ENCODE measurements around the gene NCKAP5. TPM values are rescaled to one million over a fixed set of nuclear protein-coding genes. Genes with fewer than 3 reads are reported as not detected.

NCKAP5 gene
- total and polyA plus RNA-seq, 2 experiments from 2014 or later, result 2.2 to 5.5 TPM

DNA sequence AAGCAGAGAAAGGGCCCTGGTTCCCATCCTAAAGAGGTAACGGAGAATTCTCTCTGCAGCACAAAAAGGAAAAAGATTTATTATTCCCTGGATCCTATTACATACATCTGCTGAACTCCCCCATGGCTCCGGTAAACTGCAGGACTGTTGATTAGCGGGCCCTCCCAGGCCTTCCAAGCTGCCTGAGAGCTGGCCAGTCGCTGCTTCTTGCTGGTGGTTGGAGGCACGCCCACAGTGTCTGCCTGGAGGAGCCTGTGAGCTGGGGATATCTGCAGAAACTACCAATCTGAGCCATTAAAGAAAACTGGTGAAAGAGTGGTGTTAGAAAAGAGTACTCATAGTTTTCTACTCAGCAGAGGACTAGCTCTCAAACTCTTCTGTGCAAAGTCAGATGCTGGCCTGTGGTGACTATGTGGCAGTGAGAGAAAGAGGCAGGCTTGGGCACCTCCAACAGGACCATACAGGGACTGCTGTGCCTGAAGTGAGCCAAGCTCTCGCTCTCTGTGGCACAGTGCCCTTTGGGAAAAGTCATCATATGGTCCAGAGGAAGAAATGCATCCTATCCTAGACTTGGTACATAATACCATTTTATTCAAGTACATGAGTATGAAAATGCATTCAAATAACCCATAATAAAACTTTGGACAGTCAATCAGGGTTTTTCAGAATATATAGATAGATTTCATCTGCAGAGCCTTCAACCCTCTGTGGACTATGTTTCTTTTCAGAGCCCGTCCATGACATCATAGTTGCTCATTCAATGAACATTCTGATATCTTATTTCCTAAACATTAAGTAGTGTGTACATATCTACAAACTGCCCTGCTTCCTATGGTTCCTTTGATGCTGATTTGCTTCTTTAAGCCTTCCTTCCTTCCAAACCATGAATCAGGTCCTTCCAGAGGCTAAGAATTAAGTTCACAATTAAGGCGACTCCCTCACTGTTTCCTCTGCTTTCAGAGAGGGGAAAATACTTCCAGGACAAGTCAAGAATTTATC, 656.2 kb downstream of the NCKAP5 start:
- TF ChIP-seq, protein P1, sequence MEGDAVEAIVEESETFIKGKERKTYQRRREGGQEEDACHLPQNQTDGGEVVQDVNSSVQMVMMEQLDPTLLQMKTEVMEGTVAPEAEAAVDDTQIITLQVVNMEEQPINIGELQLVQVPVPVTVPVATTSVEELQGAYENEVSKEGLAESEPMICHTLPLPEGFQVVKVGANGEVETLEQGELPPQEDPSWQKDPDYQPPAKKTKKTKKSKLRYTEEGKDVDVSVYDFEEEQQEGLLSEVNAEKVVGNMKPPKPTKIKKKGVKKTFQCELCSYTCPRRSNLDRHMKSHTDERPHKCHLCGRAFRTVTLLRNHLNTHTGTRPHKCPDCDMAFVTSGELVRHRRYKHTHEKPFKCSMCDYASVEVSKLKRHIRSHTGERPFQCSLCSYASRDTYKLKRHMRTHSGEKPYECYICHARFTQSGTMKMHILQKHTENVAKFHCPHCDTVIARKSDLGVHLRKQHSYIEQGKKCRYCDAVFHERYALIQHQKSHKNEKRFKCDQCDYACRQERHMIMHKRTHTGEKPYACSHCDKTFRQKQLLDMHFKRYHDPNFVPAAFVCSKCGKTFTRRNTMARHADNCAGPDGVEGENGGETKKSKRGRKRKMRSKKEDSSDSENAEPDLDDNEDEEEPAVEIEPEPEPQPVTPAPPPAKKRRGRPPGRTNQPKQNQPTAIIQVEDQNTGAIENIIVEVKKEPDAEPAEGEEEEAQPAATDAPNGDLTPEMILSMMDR (IDR thresholded peaks at IDR 0.05; ENCODE audit: poor library complexity), result peak; percentile 11
- TF ChIP-seq EZH2phosphoT487 (IDR thresholded peaks at IDR 0.05; ENCODE audit: low read depth, severe bottlenecking, unreplicated experiment) (no peak), EZH2 (IDR thresholded peaks at IDR 0.05; ENCODE audit: borderline replicate concordance) (no peak)
- Histone ChIP-seq H3K36me3 (replicated peaks; ENCODE audit: insufficient read depth, low read depth) (no peaks in the 10 kb centered on the region), H3K4me3 (no peak overlapping the region), H3K4me1 (ENCODE audit: insufficient read depth) (no peaks in the 10 kb centered on the region), H3K27me3 (no peaks in the 10 kb centered on the region), H3K79me2 (no peaks in the 10 kb centered on the region), H4K20me1 (ENCODE audit: insufficient read depth, poor library complexity, severe bottlenecking) (no peaks in the 10 kb centered on the region), H3K4me2 (no peak overlapping the region), H2AFZ (no peak overlapping the region), H3K9me3 (ENCODE audit: low read depth) (no peaks in the 10 kb centered on the region), H3K27ac (no peak overlapping the region), H3K9me2 (replicated peaks; ENCODE audit: insufficient read depth) (no peaks in the 10 kb centered on the region)
- peak; percentile 15 for DNase-seq (ENCODE audit: low spot score)
- 63% methylated on average over 8 of the region's 8 CpGs for WGBS (ENCODE audit: low lambda C conversion rate, missing lambda C conversion rate)

DNA sequence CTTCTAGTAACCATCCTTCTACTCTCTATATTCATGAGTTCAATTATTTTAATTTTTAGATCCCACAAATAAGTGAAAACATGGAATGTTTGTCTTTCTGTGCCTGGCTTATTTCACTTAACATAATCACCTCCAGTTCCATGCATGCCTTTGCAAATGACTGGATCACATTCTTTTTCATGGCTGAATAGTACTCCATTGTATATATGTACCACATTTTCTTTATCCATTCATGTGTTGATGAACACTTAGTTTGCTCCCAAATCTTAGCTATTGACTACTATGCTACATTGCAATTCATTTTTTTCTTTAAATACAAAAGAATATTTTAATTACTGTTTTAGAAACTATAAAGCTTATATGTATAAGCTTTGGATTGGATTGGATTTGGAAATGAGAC, 657.8 kb downstream of the NCKAP5 start:
- TF ChIP-seq EZH2 (IDR thresholded peaks at IDR 0.05; ENCODE audit: borderline replicate concordance) (no peak), EZH2phosphoT487 (IDR thresholded peaks at IDR 0.05; ENCODE audit: low read depth, severe bottlenecking, unreplicated experiment) (no peak)
- TF ChIP-seq, protein P1 (IDR thresholded peaks at IDR 0.05; ENCODE audit: poor library complexity), result no peak

DNA sequence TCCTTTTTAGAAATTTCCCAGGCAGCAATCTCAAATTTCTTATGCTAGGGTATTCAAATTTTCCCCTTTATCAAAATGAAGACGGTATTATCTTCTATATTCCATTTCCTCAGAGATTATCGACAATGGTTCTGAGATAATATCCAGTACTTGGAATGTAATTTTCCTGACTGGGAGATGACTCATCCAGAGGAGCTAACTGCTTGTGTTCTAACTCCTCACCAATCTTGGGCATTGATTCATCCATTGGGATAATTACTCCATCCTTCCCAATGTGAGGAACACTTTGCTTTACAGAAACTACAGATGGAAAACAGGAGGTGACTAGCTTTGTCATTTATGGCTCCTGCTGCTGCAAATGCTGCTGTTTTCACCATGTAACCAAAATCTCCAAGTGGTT, 658.8 kb downstream of the NCKAP5 start:
- H2AFZ ChIP-seq, result no peak overlapping the region
- no peak overlapping the region for H3K4me3 ChIP-seq
- no peak overlapping the region for H3K4me2 ChIP-seq
- no peaks in the 10 kb centered on the region for H3K9me3 ChIP-seq (ENCODE audit: low read depth)
- H3K27me3 ChIP-seq, result no peaks in the 10 kb centered on the region
- no peaks in the 10 kb centered on the region for H3K4me1 ChIP-seq (ENCODE audit: insufficient read depth)
- no peak for TF ChIP-seq EZH2 (IDR thresholded peaks at IDR 0.05; ENCODE audit: borderline replicate concordance)
- H3K79me2 ChIP-seq, result no peaks in the 10 kb centered on the region
- H3K36me3 ChIP-seq (replicated peaks; ENCODE audit: insufficient read depth, low read depth), result no peaks in the 10 kb centered on the region
- 83% methylated on average over 2 of the region's 2 CpGs for WGBS (ENCODE audit: low lambda C conversion rate, missing lambda C conversion rate)
- H3K9me2 ChIP-seq (replicated peaks; ENCODE audit: insufficient read depth), result no peaks in the 10 kb centered on the region
- H4K20me1 ChIP-seq (ENCODE audit: insufficient read depth, poor library complexity, severe bottlenecking), result no peaks in the 10 kb centered on the region
- DNase-seq (ENCODE audit: low spot score), result no peak
- H3K27ac ChIP-seq, result no peak overlapping the region

More for the DNA sequence above, 657.8 kb downstream of the NCKAP5 start:
- no peaks in the 10 kb centered on the region for H3K79me2 ChIP-seq
- H4K20me1 ChIP-seq (ENCODE audit: insufficient read depth, poor library complexity, severe bottlenecking), result no peaks in the 10 kb centered on the region
- no peaks in the 10 kb centered on the region for H3K36me3 ChIP-seq (replicated peaks; ENCODE audit: insufficient read depth, low read depth)
- no peaks in the 10 kb centered on the region for H3K4me1 ChIP-seq (ENCODE audit: insufficient read depth)
- H3K27ac ChIP-seq, result no peak overlapping the region
- no peak for DNase-seq (ENCODE audit: low spot score)
- H3K9me2 ChIP-seq (replicated peaks; ENCODE audit: insufficient read depth), result no peaks in the 10 kb centered on the region
- H3K27me3 ChIP-seq, result no peaks in the 10 kb centered on the region
- no peak overlapping the region for H2AFZ ChIP-seq
- no peak overlapping the region for H3K4me2 ChIP-seq
- no peaks in the 10 kb centered on the region for H3K9me3 ChIP-seq (ENCODE audit: low read depth)
- H3K4me3 ChIP-seq, result no peak overlapping the region

DNA sequence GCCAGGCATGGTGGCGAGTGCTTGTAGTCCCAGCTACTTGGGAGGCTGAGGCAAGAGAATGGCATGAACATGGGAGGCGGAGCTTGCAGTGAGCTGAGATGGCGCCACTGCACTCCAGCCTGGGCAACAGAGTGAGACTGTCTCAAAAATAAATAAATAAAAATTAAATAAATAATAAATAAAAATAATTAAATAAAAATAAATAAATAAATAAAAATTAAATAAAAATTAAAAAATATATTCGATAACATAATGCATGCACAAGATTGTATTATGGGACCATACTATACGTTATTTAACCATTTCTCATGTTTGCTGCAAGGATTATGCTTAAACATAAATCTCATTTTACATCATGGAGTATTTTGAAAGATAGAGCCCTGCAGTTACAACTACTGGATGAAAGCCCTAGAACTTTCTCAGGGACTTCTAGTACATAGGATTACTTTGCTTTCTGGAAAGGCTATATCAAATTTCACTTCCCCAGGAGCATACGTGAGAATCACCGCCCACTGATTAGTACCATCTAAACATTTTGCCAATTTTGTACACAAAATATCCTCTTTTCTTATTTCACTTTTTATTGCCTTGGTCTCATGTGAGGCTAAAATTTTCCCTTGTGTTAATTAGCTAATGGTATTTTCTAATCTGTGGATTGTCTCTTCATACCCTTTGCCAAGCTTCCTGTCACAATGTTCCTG, 664.0 kb downstream of the NCKAP5 start:
- no peak for DNase-seq (ENCODE audit: low spot score)
- no peaks in the 10 kb centered on the region for H3K4me1 ChIP-seq (ENCODE audit: insufficient read depth)
- no peaks in the 10 kb centered on the region for H3K79me2 ChIP-seq
- H4K20me1 ChIP-seq (ENCODE audit: insufficient read depth, poor library complexity, severe bottlenecking), result no peaks in the 10 kb centered on the region
- no peaks in the 10 kb centered on the region for H3K9me2 ChIP-seq (replicated peaks; ENCODE audit: insufficient read depth)
- H3K27ac ChIP-seq, result no peak overlapping the region
- no peaks in the 10 kb centered on the region for H3K36me3 ChIP-seq (replicated peaks; ENCODE audit: insufficient read depth, low read depth)
- H3K9me3 ChIP-seq (ENCODE audit: low read depth), result no peaks in the 10 kb centered on the region
- H3K4me3 ChIP-seq, result no peak overlapping the region
- no peaks in the 10 kb centered on the region for H3K27me3 ChIP-seq
- H3K4me2 ChIP-seq, result no peak overlapping the region
- TF ChIP-seq, protein P1 (IDR thresholded peaks at IDR 0.05; ENCODE audit: poor library complexity), result no peak
- no peak for TF ChIP-seq EZH2phosphoT487 (IDR thresholded peaks at IDR 0.05; ENCODE audit: low read depth, severe bottlenecking, unreplicated experiment)
- no peak for TF ChIP-seq EZH2 (IDR thresholded peaks at IDR 0.05; ENCODE audit: borderline replicate concordance)
- H2AFZ ChIP-seq, result no peak overlapping the region
- WGBS (ENCODE audit: low lambda C conversion rate, missing lambda C conversion rate), result 92% methylated on average over 7 of the region's 7 CpGs
